Stimulated activated CD8-positive, alpha-beta memory T cell treated with anti-CD3 and anti-CD28 coated beads, Interleukin-4, amount 100 ng/mL, for 24 hours (primary cell): ENCODE measurements around the gene LHFPL4.

Source experiments
- DNase-seq: peaks from one replicate; pipeline ENCODE4 v3.0.0-alpha.2; 2020; ENCODE audit warnings: low read depth

LHFPL4 gene

GRCh38 chr3:9473496-9474065 lies 80.0 kb downstream of the LHFPL4 start:
- no peak for DNase-seq

GRCh38 chr3:9469986-9470385 lies 83.6 kb downstream of the LHFPL4 start:
- DNase-seq, result no peak

- no peak for DNase-seq
These were observed 85.2 kb downstream of the LHFPL4 start for GRCh38 chr3:9468460-9468859.

- DNase-seq, result no peak
These were observed 86.2 kb downstream of the LHFPL4 start for GRCh38 chr3:9467451-9467850.

GRCh38 chr3:9455596-9456131 lies 98.0 kb downstream of the LHFPL4 start:
- no peak for DNase-seq

- no peak for DNase-seq
These were observed 101.2 kb downstream of the LHFPL4 start for GRCh38 chr3:9452417-9452816.

- no peak for DNase-seq
These were observed 102.6 kb downstream of the LHFPL4 start for GRCh38 chr3:9450991-9451390.

- no peak for DNase-seq
These were observed 103.5 kb downstream of the LHFPL4 start for GRCh38 chr3:9450126-9450525.

GRCh38 chr3:9448643-9449042 lies 105.0 kb downstream of the LHFPL4 start:
- no peak for DNase-seq
